GM18861 (cell line): Measurements from ENCODE around the gene EIF3K.
"Not testable (repeated sequence)": the region's sequence is repeated elsewhere in the genome, so short reads cannot be mapped to it uniquely, and the experiment has no call there.

Experiments used
- ATAC-seq: cut with Tn5 transposase; IDR thresholded peaks from one replicate; pipeline ENCODE4 v1.9.1; 2021; ENCODE audit not compliant: unreplicated experiment

The EIF3K gene

DNA sequence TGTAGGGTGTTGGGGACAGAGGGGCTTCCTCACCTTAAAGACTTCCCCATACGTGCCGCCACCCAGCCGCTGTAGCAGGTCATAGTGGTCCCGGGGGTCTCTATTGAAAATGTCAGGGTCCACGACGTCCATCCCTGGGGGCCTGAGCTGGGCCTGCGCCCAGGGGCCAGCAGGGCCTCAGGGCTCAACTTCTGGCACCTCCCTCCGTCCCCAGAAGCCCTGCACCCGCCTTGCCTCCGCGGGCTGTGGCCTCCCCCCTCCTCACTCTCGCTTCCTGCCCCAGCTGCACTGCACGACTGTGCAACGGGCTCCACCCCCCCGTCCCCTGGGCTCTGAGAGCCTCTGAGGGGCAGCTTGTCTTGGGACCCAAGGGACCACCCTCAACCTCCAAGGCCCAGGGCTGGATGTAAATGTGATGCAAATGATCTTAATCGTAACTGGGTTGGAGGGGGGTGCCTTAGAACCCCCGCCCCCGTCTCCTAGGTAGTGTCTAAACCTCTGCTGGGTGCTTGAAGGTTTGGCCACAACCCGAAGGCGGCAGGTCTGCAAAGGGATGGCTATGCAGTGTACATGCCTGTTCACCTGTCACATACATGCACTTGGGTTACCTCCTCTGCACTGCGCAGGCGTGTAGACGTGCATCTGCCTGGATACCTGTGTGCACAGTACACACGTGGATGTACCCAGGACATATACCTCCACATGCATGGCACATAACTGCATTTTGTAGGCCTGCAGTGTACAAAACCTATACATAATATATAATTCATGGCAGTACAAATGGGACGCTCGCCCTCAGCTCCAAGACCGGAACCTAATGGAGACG is 1.0 kb upstream of the EIF3K start, which contains the start of gene MAP4K1:
Gene MAP4K1 (minus strand): TSS at position 190 of the 826 bp plus-strand sequence. CDS start 58 bp downstream, at position 132.
- peak; percentile 48 for ATAC-seq

DNA sequence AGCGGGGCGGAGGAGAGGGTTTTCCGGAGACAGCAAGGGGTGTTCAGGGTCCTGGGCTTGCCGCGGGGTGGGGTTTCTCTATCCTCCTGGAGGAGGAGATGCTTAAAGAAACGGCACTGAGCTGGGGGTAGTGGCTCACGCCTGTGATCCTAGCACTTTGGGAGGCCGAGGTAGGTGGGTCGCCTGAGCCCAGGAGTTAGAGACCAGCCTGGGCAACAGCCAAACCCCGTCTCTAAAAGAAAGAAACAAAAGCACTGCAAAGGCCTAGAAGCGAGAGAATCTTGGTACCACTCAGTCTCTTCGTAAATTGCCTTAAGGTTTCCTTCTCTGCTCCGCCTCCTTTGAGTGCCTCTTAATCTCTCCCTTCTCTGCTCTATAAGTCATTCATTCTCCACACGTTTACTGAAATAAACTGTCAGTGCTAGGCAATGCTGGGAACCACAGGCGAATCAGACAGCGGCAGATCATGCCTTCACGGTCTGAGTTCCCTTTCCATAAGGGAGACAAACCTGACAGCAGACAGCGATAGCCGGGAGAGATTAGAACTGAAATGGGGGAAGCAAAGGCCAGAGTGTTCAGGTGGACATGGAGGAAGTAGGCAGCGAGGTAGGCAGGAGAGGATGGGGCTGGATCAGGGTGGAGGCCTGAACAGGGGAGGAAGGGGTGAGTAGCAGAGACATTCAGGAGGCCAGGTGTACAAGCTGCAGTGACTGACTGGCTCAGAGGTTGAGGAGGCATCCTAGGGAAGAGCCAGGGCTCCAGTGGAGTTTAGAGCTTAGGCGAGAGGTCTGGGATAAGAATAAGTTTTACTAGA is 580 bp downstream of the EIF3K start:
- ATAC-seq, result no peak

DNA sequence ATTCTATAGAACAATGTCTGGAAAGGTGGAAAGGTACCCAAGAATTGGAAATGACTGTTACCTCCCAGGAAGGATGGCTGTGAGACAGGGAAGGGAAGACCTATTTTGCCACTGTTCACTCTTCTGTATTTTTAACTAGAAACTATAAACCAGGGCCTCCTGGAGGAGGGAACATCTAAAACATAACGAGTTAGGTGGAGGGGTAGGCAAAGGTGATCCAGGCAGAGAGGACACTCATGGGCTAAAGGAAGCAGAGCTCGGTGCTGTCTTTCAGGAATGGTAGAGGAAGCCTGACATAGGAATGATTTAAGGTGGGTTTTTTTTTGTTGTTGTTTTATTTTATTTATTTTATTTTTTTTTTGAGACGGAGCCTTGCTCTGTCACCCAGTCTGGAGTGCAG is 5.8 kb downstream of the EIF3K start:
- ATAC-seq, result no peak

DNA sequence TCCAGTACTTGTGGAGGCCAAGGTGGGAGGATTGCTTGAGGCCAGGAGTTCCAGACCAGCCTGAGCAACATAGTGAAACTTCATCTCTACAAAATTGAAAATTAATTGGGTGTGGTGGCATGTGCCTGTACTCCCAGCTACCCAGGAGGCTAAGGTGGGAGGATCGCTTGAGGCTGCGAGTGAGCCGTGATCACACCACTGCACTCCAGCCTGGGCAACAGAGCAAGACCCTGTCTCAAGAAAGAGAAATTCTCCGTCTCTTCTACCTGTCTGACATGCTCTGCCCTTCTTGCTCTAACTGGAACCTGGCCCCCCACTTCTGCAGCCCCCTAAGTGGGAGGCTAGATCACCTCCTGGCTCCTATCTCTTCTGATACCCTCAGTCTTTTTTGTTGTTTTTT is 7.4 kb downstream of the EIF3K start:
- ATAC-seq, result no peak

DNA sequence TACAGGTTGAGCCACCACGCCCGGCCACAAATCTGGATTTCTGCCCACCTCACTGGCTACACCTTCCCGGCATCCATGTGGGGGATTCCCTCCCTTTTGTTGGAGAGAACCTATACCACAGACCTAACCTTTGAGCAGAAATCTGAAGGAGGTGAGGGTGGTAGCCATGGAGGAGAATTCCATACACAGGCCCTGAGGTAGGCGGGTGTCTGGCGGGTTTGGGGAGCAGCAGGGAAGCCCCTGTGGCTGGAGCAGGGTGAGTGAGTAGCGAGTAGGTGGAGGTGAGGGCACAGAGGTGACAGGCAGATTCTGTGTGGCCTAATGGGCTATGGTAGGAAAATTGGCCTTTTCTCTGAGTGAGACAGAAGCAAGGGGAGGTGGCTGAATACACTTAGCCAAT is 10.6 kb downstream of the EIF3K start:
- no peak for ATAC-seq

DNA sequence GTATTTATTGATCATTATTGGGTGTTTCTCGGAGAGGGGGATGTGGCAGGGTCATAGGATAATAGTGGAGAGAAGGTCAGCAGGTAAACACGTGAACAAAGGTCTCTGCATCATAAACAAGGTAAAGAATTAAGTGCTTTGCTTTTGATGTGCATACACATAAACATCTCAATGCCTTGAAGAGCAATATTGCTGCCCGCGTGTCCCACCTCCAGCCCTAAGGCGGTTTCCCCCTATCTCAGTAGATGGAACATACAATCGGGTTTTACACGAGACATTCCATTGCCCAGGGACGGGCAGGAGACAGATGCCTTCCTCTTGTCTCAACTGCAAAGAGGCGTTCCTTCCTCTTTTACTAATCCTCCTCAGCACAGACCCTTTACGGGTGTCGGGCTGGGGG is 12.3 kb downstream of the EIF3K start:
- ATAC-seq, result not testable (repeated sequence)

DNA sequence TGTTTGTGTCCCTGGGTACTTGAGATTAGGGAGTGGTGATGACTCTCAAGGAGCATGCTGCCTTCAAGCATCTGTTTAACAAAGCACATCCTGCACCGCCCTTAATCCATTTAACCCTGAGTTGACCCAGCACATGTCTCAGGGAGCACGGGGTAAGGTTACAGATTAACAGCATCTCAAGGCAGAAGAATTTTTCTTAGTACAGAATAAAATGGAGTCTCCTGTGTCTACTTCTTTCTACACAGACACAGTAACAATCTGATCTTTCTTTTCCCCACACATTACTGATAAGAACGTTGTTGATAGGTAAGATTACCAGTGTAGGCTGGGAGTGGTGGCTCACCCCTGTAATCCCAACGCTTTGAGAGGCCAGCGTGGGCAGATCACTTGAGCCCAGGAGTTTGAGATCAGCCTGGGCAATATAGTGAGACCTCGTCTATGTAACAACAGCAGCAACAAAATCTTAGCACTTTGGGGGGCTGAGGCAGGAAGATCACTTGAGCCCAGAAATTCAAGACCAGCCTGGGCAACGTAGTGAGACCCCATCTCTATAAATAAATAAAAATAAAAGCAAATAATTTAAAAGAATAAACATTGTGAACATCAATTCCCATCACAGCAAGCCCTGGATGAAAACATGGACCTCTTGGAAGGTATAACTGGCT is 13.0 kb downstream of the EIF3K start:
- not testable (repeated sequence) for ATAC-seq

DNA sequence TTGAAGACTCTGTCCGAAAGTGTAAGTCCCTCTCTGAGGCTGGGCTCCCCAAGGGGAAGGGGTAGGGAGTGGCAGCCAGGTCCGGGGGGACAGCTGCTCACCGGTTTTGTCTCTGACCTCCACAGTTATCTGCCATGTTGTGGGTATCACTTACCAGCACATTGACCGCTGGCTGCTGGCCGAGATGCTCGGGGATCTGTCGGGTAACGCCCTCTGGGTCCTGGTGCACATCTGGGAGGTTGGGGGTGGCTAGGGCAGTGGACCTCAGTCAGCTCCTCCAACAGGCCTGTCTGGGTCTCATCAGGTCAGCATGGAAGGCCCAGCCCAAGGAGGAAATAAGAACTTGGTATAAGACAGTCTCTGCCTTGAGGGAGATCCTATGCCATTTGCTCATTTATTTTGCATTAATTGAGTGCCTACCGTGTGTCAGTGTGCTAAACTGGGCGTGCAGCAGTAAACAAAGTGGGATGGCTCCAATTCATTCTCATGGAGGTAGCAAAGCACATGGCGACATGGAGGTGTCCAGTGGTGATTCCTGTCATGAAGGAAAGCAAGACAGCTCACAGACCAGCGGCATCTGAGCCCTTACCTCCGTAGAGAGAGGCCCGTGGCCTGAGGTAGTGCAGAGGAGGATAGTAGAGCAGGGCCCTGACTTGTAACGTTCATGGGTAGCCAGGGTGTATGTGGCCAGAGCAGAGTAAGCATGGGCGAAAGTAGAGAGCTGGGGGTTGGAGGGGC is 13.7 kb downstream of the EIF3K start:
- ATAC-seq, result no peak

DNA sequence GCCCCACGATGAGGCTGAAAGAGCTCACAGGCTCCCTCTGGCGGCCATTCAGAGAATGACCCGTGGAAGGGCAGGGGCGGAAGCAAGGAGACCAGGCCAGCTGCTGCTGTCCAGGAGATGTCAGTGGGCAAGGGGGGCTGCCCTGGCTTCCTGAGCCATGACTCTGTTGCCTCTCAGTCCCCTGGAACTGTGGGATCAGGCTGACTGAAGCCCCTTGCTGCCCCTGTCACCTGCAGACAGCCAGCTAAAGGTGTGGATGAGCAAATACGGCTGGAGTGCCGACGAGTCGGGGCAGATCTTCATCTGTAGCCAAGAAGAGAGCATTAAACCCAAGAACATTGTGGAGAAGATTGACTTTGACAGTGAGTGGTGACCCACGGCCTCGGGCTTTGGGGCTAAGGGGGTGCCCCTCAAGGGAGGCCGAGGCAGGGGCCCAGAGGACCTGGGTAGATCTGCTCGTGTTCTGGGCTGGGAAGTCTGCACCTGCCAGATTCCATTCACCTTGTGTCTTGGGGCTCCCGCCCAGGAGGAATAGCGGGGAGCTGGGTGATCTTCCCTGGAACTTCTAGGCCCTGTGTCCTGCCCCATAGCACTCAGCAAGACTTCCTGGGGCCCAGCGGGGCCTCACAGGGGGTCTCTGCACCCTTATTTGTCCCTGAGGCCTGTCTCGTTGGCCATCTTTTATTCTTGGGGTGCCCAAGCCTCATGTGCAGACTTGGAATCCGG is 15.9 kb downstream of the EIF3K start:
- no peak for ATAC-seq

DNA sequence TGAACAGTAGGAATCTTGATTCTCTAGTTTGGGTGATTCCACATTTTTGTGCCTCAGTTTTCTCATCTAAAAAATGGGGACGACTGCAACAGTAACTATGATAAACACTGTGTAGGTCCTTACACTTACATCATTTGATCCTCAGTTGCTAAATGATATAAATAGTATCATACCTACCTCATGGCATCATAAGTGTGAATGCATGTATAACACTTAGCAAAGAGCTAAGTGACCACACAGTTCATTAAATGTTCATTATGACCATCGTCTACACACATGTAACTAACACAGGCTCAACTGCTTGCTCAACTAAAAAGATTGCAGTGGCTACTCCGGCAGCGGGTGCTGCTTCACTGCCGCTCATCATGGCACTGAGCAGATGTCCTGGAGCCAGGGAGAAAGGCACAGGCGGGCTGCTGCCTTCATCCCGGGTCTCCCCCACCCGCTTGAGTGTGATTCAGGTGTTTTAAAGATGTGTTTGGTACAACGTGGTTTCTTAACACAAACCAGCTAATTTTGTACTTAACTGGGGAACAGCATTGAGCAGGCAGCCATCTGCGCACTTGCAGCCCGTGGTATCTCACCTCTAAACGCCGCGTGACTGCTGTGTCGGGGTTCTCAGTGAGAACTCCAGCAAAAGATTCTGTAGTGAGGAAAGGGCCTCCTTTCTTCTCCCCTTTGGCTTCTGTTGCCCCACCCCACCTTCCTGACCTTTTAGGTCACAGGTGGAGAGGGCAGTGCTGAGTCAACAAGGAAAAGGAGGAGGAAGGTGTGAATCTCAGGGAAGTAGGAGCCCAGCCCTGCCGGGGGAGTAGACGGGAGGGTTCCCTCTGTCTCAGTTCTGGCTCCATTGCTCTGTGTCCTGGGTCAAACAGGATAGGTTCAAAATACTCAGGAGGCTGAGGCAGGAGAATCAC is 16.8 kb downstream of the EIF3K start:
- ATAC-seq, result no peak

DNA sequence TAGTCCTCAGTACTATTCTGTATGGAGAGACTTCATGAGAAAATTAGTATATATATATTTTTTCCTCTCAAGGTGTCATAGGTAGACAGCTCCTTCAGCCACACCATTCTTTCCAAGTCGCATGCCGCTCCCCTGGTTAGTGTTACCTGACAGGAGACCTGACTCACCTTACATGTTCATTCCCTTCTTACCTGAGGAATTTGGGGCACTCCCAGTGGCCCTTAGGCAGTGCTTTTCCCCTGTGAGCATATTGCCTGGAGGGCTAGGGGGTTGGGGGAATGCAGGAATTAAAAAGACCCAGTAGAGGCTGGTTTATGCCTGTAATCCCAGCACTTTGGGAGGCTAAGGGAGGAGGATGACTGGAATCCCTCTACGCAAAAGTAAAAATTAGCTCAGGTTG is 19.5 kb downstream of the EIF3K start:
- no peak for ATAC-seq

DNA sequence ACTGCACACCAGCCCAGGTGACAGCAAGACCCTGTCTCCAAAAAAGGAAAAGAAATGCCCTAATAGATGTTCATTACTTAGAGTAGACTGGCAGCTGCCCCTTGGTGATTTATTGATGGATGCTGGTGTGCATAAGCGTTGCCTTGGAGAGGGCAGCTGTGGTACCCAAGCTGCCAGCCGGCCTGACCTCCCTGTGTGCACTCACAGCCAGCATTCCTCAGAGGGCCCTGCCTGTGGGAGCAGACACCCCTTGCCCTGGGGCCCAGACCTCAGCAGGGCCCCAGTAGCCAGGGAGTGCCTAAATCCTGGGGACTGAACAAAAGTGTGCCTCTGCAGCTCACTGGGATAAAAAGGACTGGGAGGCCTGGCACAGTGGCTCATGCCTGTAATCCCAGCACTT is 20.7 kb downstream of the EIF3K start:
- ATAC-seq, result no peak

DNA sequence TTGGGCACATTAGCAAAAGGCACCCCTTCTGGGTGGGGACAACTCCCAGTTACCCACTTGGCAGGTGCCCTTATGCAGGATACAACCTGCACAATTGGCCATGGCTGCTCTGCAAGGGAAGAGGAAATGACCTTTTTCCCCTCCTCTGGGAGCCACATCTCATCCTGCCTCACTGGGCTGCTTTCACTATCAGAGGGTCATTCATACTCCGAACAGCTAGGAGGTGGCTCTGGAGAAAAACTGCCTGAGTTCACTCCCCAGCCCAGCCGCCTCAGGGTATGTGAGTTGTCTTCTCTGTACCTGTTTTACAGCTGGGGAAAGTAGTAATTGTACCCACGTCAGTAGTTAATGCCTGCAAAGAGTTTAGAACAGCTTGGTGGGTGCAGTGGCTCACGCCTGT is 21.4 kb downstream of the EIF3K start:
- no peak for ATAC-seq

DNA sequence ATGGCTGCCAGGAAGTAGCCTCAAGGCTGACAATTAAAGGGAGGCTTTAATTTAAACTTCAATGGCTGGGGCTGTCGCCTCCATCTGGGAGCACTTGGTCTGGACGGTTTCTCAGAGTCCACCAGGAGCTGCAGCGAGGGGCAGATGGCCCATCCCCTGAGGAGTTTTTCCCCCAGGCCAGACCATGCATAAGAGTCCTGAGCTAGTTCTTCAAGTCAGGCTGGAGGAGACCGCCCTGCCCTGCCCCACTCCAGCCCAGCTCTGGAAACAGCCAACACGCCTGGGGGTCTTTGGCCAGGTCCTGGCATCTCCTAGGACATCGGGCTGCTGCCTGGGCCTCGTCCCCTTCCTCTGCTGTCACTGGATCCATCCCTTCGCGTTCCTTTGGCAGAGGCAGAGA is 23.2 kb downstream of the EIF3K start:
- ATAC-seq, result no peak

DNA sequence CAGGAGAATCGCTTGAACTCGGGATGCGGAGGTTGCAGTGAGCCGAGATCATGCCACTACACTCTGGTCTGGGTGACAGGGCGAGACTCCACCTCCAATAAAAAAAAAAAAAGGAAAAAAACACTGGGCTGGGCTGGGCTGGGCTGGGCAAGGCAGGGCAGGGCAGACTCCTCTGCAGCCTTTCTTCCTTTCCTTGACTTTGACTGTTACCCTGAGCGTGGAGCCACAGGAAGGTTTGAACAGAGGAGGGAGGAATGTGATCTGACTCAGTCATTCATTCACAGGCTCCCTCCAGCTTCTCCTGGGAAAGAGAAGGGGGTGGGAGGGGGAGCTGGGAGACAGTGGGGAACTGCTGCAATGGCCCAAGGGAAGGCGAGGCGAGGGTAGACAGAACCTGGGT is 25.7 kb downstream of the EIF3K start:
- ATAC-seq, result no peak

DNA sequence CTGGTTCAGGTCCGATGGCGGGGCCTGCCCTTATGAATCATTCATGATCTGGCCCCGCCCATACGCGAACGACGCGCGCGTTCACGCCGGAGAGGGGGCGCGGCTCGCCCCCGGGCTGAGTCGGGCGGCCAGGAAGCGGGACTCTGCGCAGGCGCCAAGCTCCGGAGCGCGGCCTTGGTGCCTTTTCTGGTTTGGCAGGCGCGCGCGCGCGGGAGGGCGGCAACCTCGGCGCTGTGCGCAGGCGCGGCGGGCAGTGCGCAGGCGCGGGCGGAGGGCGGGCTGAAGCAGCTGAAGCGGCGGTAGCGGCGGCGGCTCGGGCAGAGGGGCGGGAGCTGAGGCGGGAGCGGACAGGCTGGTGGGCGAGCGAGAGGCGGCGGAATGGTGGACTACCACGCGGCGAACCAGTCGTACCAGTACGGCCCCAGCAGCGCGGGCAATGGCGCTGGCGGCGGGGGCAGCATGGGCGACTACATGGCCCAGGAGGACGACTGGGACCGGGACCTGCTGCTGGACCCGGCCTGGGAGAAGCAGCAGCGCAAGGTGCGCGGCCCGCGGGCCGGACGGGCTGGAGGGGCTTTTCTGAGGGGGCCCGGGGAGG is 28.5 kb downstream of the EIF3K start, which contains the start of gene ACTN4:
Gene ACTN4 (plus strand): TSS at position 282 of the 598 bp plus-strand sequence. CDS start 97 bp downstream, at position 379.
- peak; percentile 88 for ATAC-seq

DNA sequence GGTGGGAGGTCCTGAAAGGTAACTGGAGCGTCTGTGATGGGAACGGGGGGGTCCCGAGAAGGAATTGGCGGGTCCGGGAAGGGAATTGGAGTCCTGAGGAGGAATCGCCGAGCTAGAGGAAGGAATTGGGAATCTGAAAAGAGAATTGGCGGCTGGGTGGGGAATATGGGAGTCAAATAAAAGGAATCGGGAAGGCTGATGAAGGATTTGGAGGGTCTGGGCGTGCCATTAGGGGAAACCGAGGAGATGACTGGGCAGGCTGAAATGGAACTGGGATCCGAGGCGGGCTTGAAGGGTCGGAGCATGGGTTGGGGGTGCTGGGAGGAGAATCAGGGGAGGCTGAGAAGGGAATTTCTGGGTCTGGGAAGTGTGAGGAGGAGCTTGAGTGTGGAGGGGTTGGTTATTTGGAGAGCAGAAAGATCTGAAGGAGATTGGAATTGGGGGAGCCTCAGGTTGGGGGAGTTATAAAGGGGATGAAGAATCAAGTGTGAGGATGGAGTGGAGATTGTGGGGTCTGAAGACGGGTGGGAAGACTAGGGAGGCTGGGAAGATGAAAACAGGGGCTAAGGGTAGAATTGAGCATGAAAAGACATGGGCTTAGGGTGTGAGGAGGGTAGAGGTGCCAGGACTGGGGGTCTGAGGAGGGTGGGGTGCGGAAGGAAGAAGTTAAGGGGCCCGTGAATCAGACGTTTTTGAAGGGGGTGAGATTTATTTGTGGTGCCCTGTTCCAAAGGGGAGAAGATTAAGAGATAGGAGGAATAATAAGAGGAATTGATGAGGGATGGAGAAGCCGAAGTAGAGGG is 29.2 kb downstream of the EIF3K start:
- ATAC-seq, result no peak

DNA sequence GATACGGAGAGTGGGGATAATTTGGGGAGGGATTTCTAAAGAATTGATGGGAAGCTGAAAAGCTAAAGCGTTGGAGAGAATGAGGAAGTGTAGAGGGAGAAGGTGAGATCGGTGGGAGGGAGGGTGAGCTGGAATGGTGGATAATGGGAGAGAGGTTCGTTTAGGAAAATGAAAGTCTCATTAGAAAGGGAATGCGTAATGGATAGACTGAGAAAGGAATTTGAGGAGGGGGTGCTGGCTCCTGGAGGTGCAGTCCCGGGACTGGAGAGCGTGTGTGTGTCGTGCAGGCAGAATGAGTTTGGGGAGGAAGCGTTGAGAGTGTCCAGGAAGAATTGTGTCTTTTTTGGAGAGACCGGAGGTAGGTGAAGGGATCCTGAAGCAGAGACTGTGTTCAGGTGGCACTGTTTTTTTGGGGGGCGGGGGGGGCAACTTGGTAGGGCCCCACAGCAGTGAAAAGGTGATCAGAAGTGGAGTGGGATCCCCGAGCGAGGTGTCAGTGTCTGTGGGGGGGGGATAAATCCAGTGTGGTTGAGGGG is 29.8 kb downstream of the EIF3K start:
- ATAC-seq, result no peak
